Stimulated activated naive CD4-positive, alpha-beta T cell treated with Interleukin-2 at 50 U/mL for 16 hours (primary cell): Measurements from ENCODE around the gene GOSR2.
A peak's percentile ranks its signal among the peaks of the same experiment; 100 is the strongest.

ENCODE experiments used
- DNase-seq: peaks from one replicate; lab custom pipeline; 2025; lab: John Stamatoyannopoulos, UW

GOSR2 gene

DNA sequence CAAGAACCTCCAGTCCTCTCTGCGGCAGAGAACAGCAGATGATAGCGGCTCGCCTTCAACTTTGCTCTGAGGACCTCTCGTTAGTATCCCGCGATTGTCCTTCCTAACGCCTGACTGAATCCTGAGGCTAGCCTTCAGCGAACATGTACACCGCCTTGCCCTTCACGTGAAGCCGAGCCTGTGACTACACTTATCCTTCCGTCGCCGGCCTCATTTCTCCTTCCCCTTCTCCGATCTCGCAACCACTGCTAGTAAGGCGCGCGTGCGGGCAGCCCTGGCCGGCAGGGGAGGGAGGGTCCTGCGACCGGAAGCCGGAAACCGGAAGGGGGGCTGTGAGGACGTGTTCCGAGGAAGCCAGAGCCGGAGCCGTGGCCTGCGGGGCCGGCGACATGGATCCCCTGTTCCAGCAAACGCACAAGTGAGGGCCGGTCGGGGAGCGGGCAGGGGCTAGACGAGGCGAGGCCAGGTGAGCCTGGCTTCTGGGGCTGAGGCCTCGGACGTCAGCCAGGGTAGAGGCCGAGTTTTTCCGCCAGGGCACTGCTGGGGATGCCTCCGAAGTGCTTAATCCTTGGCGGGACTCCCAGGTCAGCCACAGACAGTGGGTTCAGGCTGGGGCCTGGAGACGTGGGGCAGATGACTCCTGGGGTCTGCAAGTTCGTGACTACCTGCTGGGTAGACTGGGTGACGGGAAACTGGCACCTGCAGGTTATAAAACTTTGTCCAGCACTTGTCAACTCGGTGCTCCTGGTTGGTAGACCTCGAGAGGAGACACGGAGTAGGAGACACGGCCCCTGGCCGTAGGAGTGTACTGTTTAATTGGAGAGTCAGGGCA, at the start of gene GOSR2:
GOSR2 (plus strand) TSS at position 357 of the 832 bp plus-strand sequence; CDS start at position 390, 33 bp downstream.
- peak; percentile 91 for DNase-seq

DNA sequence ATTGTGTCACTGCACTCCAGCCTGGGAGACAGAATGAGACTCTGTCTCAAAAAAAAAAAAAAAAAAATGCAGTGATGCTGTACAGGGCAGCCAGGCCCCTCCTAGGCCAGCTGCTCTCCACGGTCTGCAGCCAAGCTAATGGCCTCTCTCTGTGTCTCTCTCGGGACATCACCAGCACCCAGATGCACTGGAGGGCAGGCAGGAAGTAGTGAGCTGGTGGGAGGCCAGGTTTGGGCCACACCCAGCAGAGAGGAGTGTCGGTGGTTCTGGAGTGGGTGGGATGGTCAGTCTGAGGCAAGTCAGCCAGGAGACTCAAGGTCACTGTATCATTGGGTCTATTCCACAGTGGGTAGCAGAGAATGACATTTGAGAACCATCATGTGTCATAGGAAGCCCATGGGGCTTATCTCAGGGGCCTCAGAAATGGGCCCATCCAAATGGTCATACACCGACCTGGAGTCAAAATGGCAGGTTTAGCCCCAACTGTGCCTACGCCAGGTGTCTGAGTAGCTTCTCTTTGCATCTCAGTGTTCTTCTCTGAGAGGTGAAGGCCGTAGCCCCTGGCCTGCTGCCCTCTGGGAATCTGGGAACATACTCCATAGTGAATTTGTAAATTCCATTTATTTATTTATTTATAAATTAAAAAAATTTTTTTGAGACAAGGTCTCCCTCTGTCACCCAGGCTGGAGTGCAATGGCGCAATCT, 48.9 kb upstream of the GOSR2 start:
- DNase-seq = no peak

DNA sequence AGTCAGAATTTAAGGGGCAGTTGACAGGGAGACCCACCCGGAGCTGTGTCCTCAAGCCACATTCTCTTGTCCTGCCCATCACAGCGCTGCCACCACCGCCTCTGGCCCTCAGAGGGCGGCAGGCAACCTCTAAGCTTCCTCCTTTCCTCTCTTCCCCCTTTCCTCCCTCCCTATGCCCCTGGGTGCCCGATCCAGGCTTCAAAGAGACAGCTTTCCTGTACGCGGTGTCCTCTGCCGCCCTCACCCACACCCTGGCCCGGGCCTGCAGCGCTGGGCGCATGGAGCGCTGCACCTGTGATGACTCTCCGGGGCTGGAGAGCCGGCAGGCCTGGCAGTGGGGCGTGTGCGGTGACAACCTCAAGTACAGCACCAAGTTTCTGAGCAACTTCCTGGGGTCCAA, 48.1 kb upstream of the GOSR2 start:
- no peak for DNase-seq

DNA sequence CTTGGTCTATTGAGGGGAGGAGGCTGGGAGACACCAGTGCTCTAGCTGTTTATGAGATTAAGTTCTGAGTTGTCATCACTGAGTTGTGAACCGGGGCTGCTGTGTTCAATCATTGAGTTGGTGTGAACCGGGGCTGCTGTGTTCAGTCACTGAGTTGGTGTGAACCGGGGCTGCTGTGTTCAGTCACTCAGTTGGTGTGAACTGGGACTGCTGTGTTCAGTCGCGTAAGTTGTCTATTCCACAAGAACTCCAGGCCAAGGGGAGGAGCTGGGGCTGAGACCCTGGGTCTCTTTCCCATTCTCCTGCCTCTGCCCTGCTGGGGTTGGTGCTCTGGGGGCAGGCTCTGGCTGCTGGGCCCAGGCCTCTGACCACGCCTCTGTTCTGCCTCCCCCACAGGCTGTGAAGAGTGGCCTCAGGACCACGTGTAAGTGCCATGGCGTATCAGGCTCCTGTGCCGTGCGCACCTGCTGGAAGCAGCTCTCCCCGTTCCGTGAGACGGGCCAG, 47.1 kb upstream of the GOSR2 start:
- DNase-seq = no peak

DNA sequence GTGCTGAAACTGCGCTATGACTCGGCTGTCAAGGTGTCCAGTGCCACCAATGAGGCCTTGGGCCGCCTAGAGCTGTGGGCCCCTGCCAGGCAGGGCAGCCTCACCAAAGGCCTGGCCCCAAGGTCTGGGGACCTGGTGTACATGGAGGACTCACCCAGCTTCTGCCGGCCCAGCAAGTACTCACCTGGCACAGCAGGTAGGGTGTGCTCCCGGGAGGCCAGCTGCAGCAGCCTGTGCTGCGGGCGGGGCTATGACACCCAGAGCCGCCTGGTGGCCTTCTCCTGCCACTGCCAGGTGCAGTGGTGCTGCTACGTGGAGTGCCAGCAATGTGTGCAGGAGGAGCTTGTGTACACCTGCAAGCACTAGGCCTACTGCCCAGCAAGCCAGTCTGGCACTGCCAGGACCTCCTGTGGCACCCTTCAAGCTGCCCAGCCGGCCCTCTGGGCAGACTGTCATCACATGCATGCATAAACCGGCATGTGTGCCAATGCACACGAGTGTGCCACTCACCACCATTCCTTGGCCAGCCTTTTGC, 46.5 kb upstream of the GOSR2 start:
- DNase-seq = no peak

DNA sequence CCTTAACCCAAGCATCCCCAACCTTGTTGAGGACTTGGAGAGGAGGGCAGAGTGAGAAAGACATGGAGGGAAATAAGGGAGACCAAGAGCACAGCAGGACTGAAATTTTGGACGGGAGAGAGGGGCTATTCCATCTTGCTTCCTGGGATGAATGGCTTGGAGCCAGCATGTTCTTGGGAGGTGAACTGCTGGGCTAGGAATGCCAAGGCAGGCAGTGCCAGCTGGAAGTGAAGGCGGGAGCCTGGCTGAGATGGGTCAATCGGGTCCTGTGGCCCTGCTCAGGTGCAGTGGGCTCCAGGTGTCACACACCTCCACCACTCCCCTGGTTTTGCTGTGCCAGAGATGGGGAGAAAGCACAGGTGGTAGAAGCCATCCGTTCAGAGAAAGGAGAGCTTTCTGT, 46.0 kb upstream of the GOSR2 start:
- DNase-seq = no peak

DNA sequence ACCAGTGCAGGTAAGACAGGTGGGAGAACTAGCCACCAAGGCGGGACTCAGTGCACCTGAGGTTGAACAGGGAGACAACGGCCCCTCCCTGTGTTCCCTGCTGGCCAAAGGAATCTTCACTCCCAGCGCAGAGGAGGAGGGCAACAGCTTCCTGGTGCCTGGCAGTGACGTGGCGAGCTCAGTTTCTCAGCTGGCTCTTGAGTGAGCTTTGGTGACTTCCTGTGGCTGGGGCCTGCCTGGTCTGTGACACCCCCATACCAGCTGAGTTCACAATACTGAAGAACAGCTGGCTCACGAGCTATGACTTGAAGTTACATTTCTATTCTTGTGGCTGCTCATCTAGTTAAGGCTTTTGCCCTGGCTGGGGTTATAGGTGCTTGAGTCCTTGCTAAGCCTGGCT, 45.5 kb upstream of the GOSR2 start:
- no peak for DNase-seq

DNA sequence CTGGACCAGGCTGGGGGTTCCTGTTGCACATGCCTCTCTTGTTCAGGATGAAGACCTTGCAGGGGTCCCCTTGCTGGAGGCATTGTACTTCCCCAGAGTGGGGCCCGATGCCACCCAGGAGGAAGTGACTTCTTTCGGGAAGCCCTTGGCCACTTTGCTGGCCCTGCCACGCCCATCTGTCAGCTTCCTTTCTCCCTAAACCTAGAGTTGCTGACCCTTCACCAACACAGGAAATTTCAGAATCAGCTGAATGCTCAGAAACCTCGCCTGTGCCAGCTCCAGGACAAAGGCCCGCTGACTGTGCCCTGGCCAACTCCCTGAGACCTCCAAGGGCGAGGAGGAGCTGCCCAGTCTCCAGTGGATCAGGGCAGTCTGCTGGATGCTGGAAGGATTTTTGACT, 44.9 kb upstream of the GOSR2 start:
- DNase-seq = no peak

DNA sequence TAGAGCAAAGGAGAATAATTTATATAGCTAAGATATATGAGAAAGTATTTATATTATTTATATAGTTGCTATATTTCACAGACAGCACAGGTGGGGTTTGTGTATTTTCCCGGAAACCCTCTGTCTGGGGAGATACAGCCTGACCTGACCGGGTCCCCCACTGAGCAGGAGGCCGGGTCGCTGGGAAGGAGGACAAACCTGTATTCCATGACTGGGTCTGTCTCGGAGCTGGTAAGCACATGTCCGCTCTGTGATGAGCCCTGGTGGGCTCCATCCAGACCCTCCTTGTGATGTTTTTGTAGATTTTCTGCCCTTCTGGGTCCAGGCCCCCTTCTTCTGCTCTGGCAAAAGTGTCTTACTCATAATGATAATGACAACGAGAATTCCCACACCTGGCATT, 43.9 kb upstream of the GOSR2 start:
- no peak for DNase-seq

DNA sequence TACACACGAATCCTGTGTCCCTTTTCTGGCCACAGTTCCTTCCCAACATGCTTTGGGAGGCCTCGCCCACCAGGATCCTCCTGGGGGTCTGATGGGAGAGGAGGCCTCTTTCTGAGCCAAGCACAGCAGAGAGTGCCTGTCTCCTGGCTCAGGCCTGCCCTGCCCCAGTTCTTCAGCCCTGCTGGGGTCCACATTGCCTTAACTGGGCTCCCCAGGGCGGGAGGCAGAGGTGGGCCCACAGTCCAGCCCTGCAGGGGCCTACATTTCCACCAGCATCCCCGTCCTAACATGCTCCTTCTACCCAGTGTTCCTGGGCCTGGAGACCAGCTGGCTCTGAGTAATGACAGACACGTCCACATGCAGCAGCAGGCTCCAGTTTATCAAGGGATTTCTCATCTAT, 41.9 kb upstream of the GOSR2 start:
- no peak for DNase-seq

DNA sequence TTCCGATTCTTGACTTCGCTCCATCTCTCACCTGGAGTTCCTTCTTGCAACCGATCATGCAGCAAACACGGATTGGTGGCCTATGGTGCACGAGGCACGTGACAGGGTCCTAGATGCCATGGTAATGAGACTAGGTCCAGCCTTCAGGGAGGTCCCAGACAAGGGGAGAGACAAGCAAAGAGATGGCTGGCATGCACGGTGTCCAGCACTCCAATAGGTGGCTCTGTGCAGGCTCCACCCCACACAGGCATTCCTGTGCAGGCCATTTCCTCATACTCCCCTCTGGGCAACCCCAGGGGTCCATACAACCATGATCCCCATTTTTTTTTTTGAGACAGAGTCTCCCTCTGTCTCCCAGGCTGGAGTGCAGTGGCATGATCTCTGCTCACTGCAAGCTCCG, 40.3 kb upstream of the GOSR2 start:
- DNase-seq = no peak

DNA sequence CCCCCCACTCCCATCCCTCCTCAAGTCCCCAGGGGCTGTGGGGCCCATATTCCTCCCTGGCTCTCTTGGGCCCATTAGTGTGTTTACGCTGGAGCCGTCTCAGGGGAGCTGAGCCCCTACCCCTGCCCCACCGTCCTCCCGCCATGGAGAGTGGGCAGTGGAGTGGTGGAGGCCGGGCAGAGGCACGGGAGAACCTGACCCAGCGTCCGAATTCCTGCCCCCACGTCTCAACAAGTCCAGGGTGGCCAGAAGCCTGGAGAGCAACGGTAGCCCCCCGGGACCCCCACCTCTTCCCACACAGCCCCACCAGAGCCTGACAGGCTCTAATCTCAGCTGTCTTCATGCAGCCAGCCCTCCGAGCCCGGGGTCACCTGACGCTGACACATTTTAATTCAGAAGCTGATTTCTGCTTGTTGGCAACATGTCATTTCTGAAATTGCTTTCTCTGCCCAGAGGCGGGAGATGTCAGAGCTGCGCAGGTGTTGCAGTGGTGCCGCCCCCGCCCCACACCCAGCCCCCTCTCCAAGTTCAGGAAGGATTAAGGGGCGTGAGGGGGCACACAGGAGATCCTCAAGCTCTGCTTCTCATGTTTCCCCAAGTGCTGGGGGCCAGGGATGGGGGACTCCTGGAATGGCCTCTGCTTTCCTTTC, 39.0 kb upstream of the GOSR2 start:
- no peak for DNase-seq

DNA sequence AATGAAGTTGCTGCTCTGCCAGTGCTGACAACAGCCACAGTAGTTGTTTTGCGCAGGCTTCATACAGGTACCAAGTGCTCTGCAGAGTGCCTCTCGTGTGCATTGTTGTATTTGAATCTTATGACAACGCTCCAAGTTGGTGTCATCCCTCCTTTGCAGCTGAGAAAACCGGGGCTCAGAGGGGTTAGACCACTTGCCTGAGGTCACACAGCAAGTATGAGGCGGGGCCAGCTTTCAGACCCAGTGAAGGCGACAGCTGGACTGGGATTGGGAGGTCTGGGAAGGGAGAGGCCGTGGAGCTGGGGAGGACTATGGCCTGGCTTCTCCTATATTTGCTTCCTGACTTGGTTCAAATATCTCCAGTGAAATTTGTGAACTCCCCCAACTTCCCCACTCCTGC, 38.4 kb upstream of the GOSR2 start:
- no peak for DNase-seq

DNA sequence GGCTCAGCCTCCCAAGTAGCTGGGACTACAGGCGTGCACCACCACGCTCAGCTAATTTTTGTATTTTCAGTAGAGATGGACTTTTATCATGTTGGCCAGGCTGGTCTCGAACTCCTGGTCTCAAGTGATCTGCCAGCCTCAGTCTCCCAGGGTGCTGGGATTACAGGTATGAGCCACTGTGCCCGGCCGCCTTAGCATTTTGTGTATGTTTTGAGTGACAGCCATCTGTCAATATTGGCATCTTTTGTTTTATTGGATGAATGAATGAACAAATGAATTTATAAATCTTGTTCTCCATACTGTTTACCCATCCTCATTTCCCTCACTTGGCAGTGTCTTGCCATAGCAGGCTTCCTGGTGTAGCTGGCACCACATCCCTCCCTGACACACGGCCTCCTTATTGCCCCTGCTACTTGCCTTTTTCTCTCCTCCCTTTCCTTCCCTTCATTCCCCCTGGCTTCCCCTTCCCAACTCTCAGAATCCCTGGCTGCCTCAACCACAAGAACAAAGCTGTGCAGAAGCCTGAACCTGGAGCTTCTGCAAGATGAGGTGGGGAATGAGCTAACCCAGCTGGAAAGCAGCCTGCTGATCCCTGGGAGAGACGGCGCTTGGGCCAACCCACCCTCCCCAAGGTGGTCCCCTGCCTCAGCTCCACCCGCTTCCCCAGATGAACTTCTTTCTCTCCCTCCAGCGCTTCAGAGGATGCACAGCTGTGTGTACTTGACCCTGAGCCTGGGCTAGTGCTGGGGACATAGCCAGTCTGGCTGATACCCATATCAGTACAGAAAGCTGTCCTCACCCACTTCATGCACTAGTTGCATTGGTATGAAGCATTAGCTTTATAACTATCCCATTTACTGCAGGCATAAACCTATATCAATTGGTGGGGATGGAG, 37.3 kb upstream of the GOSR2 start:
- DNase-seq = no peak

DNA sequence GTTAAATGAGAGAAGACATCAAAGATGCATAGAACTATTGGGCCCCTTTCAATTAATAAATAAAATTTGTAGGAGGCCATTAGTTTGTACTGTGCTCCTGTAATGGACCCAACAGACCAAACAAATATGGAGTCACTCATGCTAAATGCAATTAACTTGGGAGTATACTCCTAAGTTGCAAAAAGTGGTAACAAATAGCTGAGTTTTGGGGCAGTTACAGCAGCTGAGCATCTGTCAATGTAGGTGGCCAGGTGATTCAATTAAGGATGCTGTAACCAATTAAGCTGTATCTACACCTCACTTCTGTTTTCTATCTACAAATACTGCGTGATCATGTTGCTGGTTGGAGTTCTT, 36.7 kb upstream of the GOSR2 start:
- no peak for DNase-seq

DNA sequence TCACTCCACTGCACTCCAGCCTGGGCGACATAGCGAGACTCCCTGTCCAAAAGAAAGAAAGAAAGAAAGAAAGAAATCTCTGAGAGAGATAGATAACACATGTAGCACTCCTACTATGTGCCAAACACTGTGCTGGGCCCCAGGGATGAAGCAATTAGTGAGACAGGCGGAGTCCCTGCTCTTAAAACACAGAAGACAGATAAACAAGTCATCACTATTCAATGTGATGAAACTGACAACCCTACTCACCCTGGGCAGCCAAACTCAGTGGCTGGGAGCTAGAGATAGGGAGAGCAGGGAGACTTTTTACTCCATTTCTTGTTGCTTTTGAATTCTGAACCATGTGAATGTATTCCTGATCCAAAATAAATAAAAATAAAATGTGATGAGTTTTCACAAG, 35.2 kb upstream of the GOSR2 start:
- DNase-seq = no peak

DNA sequence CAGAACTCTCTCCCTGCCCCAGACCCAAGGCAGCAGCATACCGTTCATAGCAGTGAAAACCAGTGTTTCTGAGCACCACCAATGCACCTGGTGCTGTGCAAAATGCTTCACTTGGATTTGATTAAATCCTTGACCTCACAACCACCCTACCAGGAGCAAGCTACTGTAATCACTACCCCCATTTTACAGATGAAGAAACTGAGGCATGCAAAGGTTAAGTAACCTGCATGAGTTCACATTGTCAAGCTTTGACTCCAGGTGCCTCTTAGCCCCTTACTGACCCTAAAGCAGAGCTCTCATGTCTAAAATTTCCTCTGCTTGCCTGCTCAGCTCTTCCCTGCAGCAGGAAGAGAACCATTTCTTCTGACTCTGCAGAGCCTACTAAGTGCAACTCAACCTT, 34.2 kb upstream of the GOSR2 start:
- no peak for DNase-seq

DNA sequence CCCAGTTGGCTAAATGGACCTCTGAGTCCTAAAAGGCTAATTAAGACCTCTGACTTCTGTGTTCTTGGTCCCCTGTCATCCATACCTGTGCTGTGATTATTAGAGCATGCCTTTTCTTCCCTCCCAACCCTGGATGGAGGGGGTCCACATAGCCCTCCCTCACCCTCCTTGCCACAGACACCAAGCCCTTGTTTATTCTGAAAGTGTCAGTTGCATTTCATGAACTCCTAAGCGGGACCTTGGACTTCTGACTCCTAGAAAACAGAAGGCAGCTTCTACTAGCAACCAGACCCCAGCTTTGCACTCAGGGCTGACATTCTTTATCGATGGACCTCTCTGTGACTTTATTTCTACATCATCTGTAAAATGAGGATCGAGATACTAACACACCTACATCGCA, 33.4 kb upstream of the GOSR2 start:
- DNase-seq = no peak

DNA sequence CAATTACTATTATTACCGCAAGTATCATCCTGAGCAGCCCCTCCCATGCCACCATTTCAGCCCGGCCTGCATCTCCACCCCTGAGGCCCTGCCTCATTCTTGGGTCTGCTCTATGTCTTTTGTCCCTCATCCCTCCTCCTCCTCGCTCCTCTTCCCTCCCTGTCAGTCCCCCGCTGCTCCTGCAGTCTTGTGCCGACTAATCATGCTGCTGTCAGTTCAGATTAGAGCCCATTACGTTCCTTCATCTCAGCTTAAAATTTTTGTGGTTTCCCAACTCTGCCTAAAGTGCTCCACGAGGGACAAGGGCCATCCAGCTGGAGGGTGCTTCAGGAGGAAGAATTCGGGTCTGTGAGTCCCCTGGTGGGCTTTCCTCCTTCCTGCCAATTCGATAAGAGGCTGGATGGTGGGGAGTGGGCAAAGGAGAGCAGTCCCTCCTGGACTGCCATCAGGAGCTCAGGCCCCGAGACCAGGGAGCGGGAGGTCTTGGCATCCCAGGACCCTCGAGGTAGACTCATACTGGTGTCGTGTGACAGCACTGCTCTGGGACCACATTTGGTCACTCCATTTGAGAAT, 32.9 kb upstream of the GOSR2 start:
- DNase-seq = no peak

DNA sequence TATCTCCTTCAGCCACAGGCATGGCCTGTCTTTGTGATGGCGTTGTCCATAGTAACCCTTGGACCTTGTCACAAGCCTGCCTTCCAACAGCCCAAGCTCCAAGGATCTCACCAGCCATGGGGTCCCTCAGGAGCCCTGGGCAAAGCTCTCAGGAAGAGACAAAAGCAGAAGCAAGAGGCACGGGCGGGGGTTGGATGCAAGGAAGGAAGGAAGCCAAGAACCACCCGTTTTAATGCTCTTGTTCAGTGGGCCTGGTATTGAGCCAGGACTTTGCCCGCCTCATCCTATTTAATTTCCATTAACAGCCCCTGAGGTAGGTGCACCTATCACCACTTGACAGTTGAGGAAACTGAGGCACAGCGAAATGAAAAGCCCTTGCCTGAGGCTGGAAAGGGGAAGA, 32.3 kb upstream of the GOSR2 start:
- DNase-seq = no peak

DNA sequence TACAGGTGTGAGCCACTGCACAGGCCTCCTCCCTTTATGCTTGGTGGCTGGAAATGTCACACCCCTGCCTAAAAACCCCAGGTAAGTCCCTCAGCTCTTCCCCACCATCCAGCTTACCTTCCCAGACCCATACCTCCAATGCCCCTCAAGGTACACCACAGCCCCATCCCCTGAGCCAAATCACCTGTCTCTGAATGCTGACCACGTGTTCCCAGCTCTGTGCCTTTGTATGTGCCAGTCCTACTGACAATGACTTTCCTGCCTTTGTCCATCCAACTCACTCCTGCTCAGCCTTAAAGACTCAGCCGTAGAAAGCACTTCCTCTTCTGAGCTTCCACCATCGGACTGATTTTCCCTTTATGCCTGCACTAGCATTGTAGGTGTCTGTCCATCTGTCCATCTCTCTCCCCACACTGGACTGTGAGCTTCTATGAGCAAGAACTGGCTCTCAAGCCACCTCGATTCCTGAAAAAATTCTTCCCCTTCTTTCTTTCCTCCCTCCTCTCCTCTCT, 30.7 kb upstream of the GOSR2 start:
- no peak for DNase-seq
